ENCODE results near the gene SH3GL2. TPM values are rescaled to one million over a fixed set of nuclear protein-coding genes. Genes with fewer than 3 reads are reported as not detected.

Gene SH3GL2
- total and polyA plus RNA-seq, 9 of the 15 experiments (the other 6 are each of a cell fraction or from before 2014, with no cell fraction given): not detected

- in situ Hi-C loops (cut with MboI) (no loop called here), intact Hi-C loops (cut with micrococcal nuclease) (no loop called here)
- FAIRE-seq (no peak), ATAC-seq (no peak), DNase-seq (ENCODE audit: extremely low read depth in 1 of 4, low spot score in 3 of 4) (no peak)
- no peak overlapping the region for H3K4me3 ChIP-seq
- no peaks in the 10 kb centered on the region for H4K20me1 ChIP-seq (replicated peaks; ENCODE audit: control insufficient read depth, insufficient read depth, low read length)
- no TSS peak for BruUV-seq (replicated peaks)
- no peak overlapping the region for H2AFZ ChIP-seq (ENCODE audit: low read depth, low read length)
- no peak for TF ChIP-seq ERF (CRISPR knock-in tag; IDR thresholded peaks at IDR 0.05)
- no peak overlapping the region for H3K4me2 ChIP-seq (ENCODE audit: insufficient read depth, low read length)
- no peaks in the 10 kb centered on the region for H3K9me3 ChIP-seq (replicated peaks; ENCODE audit: control insufficient read depth, insufficient read depth, low read depth, low read length)
- no peaks in the 10 kb centered on the region for H3K9me1 ChIP-seq (ENCODE audit: control insufficient read depth, insufficient read depth, low read length)
- H3K79me2 ChIP-seq (ENCODE audit: control insufficient read depth, insufficient read depth, low read length): no peaks in the 10 kb centered on the region
- POLR2A ChIA-PET: no interaction called here
- no peaks in the 10 kb centered on the region for H3K4me1 ChIP-seq (replicated peaks in 1 of 2; ENCODE audit: control insufficient read depth in 2 of 2, insufficient read depth in 2 of 2, low read length in 2 of 2)
- H3K36me3 ChIP-seq (ENCODE audit: control insufficient read depth, insufficient read depth, low read length): no peaks in the 10 kb centered on the region
- no peaks in the 10 kb centered on the region for H3K27me3 ChIP-seq (ENCODE audit: control insufficient read depth in 2 of 2, insufficient read depth in 2 of 2, low read length in 2 of 2)
- 4% methylated on average over 7 of the region's 7 CpGs for WGBS (ENCODE audit: insufficient coverage, low coverage, missing lambda C conversion rate)
- CTCF ChIA-PET (ENCODE audit: low intra/inter-chr PET ratio): no interaction called here
- H3K9ac ChIP-seq (ENCODE audit: insufficient read depth in 1 of 2, low read depth in 2 of 2, low read length in 2 of 2): no peak overlapping the region
- no peak overlapping the region for H3K27ac ChIP-seq (ENCODE audit: extremely low read depth, low read depth, low read length)
Observed at GRCh38 chr9:17730899-17731298, 152.0 kb downstream of the SH3GL2 start.

GRCh38 chr9:17731308-17731707, 152.4 kb downstream of the SH3GL2 start:
- CTCF ChIA-PET (ENCODE audit: low intra/inter-chr PET ratio): no interaction called here
- no peak overlapping the region for H3K4me3 ChIP-seq
- no peaks in the 10 kb centered on the region for H3K4me1 ChIP-seq (replicated peaks in 1 of 2; ENCODE audit: control insufficient read depth in 2 of 2, insufficient read depth in 2 of 2, low read length in 2 of 2)
- no peaks in the 10 kb centered on the region for H3K27me3 ChIP-seq (ENCODE audit: control insufficient read depth in 2 of 2, insufficient read depth in 2 of 2, low read length in 2 of 2)
- POLR2A ChIA-PET: no interaction called here
- no peaks in the 10 kb centered on the region for H3K9me1 ChIP-seq (ENCODE audit: control insufficient read depth, insufficient read depth, low read length)
- no peak overlapping the region for H3K4me2 ChIP-seq (ENCODE audit: insufficient read depth, low read length)
- no TSS peak for BruUV-seq (replicated peaks)
- no peak for DNase-seq (ENCODE audit: extremely low read depth in 1 of 4, low spot score in 3 of 4)
- H3K79me2 ChIP-seq (ENCODE audit: control insufficient read depth, insufficient read depth, low read length): no peaks in the 10 kb centered on the region
- H2AFZ ChIP-seq (ENCODE audit: low read depth, low read length): no peak overlapping the region
- TF ChIP-seq NFYB (IDR thresholded peaks at IDR 0.05; ENCODE audit: extremely low read depth, insufficient read length): no peak
- TF ChIP-seq NFXL1 (CRISPR knock-in tag; IDR thresholded peaks at IDR 0.05): no peak
- no peak for TF ChIP-seq SPI1 (IDR thresholded peaks at IDR 0.05; ENCODE audit: borderline replicate concordance, low read depth, low read length)
- TF ChIP-seq CTCF (IDR thresholded peaks at IDR 0.05 in 2 of 3, conservative IDR thresholded peaks at IDR 0.05 in 1 of 3; ENCODE audit: insufficient read depth in 2 of 3, low read depth in 1 of 3, low read length in 3 of 3): no peak
- no peak for TF ChIP-seq CC2D1A (IDR thresholded peaks at IDR 0.05)
- TF ChIP-seq ZNF436 (CRISPR knock-in tag; IDR thresholded peaks at IDR 0.05): no peak
- TF ChIP-seq CSDE1 (IDR thresholded peaks at IDR 0.05): no peak
- TF ChIP-seq ZBTB2 (IDR thresholded peaks at IDR 0.05): no peak
- no peak for TF ChIP-seq BRD9 (IDR thresholded peaks at IDR 0.05; ENCODE audit: low read depth, partially characterized antibody)
- TF ChIP-seq HNRNPK (IDR thresholded peaks at IDR 0.05; ENCODE audit: low read depth, low read length, poor library complexity, severe bottlenecking): no peak
- TF ChIP-seq ZNF717 (CRISPR knock-in tag; IDR thresholded peaks at IDR 0.05): no peak
- no peak for TF ChIP-seq NCOR1 (IDR thresholded peaks at IDR 0.05)
- TF ChIP-seq ATF3 (IDR thresholded peaks at IDR 0.05): no peak
- TF ChIP-seq ATF3 (CRISPR knock-in tag; conservative IDR thresholded peaks at IDR 0.05): no peak
- no peak overlapping the region for H3K9ac ChIP-seq (ENCODE audit: insufficient read depth in 1 of 2, low read depth in 2 of 2, low read length in 2 of 2)
- 0% methylated on average over 4 of the region's 4 CpGs for WGBS (ENCODE audit: insufficient coverage, low coverage, missing lambda C conversion rate)
- H3K36me3 ChIP-seq (ENCODE audit: control insufficient read depth, insufficient read depth, low read length): no peaks in the 10 kb centered on the region
- no peak for ATAC-seq
- no peaks in the 10 kb centered on the region for H3K9me3 ChIP-seq (replicated peaks; ENCODE audit: control insufficient read depth, insufficient read depth, low read depth, low read length)
- H4K20me1 ChIP-seq (replicated peaks; ENCODE audit: control insufficient read depth, insufficient read depth, low read length): no peaks in the 10 kb centered on the region
- no peak for FAIRE-seq
- in situ Hi-C loops (cut with MboI): no loop called here
- no peak overlapping the region for H3K27ac ChIP-seq (ENCODE audit: extremely low read depth, low read depth, low read length)
- intact Hi-C loops (cut with micrococcal nuclease): no loop called here
